GM19351 (cell line): ENCODE results near the gene SF3B5.
"Not testable (repeated sequence)": the region's sequence is repeated elsewhere in the genome, so short reads cannot be mapped to it uniquely, and the experiment has no call there.

Experiments used
- ATAC-seq: cut with Tn5 transposase; IDR thresholded peaks from one replicate; pipeline ENCODE4 v1.9.1; 2021; ENCODE audit warnings: mild to moderate bottlenecking, moderate library complexity; ENCODE audit not compliant: unreplicated experiment

The SF3B5 gene

DNA sequence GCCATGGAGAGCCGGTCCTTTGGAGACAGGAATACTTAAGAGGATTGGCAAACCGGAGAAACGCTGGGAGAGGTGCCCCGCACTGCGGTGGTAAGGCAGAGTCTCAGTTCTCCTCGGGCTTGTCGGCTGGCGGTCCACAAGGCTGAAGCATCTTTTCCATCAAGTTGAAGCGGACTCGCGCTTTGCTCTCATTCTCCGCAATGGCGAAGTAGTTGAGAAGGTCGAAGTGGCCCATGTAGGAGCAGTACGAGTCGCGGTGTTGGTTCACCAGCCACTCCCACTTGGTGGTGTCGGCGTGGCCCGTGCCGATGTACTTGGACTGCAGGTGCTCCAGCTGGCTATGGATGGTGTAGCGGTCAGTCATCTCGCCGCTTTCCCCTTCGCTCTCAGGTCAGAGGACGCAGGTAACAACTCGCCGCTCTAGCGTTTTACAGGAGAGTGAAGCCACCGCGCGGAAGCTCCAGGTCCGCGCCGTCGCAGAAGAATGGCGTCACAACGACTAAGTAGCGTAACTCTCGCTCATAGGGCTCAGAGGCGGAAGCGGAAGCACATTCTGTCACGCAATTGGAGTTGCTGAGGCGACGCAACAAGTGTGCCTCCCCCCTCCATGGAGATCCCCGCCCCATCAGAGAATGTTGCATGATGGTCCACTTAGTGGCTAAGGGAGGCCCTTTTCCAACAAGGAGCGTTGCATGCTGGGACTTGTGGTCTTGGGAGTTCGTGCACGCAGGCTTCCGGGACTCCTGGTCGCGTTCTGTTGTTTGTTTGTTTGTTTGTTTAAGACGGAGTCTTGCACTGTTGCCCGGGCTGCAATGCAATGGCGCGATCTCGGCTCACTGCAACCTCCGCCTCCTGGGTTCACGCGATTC lies at the start of gene SF3B5:
SF3B5 (minus strand) TSS at position 440 of the 869 bp plus-strand sequence; CDS start at position 364, 76 bp downstream.
- peak; percentile 92 for ATAC-seq

DNA sequence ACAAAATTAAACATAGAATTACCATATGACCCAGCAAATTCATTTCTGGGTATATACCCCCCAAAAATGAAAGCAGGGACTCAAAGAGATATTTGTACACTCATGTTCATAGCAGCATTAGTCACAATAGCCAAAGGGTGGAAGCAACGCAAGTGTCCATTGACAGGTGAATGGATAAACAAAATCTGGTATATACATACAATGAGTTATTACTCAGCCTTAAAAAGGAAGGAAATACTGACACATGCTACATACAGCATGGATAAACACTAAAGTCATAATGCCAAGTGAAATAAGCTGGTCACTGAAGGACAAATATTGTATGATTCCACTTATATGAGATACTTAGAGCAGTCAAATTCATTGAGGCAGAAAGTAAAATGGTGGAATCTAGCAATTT lies 49.6 kb upstream of the SF3B5 start:
- no peak for ATAC-seq

- no peak for ATAC-seq
These were observed 48.5 kb upstream of the SF3B5 start for GRCh38 chr6:144143878-144144277.

- ATAC-seq = no peak
These were observed 47.7 kb upstream of the SF3B5 start for GRCh38 chr6:144143106-144143505.

- no peak for ATAC-seq
These were observed 46.1 kb upstream of the SF3B5 start for GRCh38 chr6:144141470-144141869.

- ATAC-seq = peak; percentile 93
These were observed 45.5 kb upstream of the SF3B5 start for GRCh38 chr6:144140867-144141266.

DNA sequence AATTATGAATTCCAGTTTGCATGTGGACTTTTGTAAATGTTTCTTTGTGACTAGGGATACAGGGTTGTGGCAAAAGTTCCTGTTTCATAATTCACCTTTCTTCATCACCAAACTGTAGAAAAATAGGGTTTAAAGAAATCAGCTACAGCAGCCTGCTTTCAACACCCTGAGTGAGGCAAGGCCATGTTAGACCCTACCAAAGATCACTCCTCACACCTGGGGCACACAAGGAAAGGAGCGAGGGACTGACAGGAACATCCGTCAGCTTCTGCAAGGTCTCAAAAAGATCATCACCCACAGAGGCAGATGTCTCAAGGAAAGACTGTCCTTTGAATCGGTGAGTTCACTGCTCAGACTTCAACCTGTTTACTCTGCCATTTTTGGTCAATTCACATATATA lies 44.4 kb upstream of the SF3B5 start:
- no peak for ATAC-seq

GRCh38 chr6:144138542-144138941 lies 43.2 kb upstream of the SF3B5 start:
- ATAC-seq = no peak

DNA sequence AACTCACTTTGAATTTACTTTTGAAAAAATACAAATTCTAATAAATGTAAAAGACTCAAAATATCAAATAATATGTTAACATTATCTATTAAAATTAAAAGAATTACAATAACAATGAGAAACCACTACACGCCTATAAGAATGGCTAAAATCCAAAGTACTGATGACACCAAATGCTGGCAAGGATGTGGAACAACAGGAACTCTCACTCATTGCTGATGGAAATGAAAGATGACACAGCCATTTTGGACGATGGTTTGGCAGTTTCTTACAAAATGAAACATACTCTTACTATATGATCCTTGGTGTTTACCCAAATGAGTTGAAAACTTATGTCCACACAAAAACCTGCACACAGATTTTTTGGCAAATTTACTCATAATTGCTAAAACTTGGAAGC lies 39.4 kb upstream of the SF3B5 start:
- ATAC-seq = no peak

GRCh38 chr6:144134176-144134575 lies 38.8 kb upstream of the SF3B5 start:
- no peak for ATAC-seq

- no peak for ATAC-seq
These were observed 38.0 kb upstream of the SF3B5 start for GRCh38 chr6:144133225-144133821.

DNA sequence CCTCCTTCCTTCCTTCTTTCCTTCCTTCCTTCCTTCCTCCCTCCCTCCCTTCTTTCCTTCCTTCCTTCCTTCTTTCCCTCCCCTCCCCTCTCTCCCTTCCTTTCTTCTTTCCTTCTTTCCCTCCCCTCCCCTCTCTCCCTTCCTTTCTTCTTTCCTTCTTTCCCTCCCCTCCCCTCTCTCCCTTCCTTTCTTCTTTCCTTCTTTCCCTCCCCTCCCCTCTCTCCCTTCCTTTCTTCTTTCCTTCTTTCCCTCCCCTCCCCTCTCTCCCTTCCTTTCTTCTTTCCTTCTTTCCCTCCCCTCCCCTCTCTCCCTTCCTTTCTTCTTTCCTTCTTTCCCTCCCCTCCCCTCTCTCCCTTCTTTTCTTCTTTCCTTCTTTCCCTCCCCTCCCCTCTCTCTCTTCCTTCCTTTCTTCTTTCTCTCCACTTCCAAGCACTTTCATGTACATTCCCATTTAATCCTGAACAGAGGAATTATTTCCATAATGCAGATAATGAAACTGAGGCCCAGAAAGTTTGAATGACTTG lies 36.9 kb upstream of the SF3B5 start:
- ATAC-seq = not testable (repeated sequence)

DNA sequence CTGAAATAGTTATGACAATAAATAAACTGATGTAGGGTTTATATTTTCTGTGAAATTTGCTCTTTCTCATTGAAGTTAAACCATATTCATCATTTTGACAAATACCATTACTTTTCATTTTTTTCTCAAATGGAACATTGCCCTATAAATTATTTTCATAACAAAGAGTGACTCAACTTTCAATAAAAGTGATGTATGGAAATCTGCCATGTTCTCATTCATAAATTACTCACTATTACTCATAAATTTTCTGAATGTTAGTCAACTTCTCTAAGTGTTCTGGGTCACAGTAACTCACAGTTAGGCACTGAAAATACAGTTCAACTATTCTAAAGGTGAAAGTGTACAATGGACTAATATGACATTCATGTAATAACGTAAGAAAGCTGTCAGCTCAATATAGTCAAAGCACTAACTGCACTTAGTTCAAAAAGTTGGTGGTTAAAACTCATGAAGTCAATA lies 35.9 kb upstream of the SF3B5 start:
- ATAC-seq = peak; percentile 60

GRCh38 chr6:144129469-144129868 lies 34.1 kb upstream of the SF3B5 start:
- no peak for ATAC-seq

DNA sequence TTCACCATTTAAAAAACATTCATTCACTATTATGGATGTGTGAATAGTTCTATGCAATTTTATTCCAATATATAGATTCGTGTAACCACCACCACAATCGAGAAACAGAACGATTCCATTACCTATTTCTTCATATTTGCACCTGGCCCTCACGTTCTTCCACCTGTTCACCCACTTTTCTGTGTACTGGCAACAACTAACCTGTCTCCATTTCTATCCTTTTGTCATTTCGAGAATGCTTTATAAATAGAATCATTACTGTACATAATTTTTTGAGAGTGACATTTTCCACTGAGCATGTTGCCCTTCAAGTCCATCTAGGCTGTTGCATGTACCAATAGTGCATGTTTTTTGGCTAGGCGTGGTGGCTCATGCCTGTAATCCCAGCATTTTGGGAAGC lies 31.7 kb upstream of the SF3B5 start:
- ATAC-seq = no peak

DNA sequence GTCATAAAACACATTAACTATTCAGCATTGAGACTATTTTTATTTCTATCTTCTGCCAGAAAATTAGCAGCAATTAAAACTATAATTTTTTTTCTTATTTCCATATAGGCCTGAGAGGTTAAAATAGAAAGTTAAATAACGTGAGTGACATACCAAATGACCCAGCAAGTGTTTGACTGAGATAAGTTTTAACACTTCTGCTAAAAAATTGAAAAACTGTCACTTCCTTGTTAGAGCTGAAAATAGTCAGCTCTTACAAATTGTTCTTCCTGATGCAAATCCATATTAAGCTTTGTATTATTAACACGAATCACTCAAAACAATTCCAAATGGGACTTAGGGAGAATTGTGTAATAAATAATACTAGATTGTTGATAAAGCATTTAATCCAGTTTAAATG lies 28.5 kb upstream of the SF3B5 start:
- ATAC-seq = no peak

GRCh38 chr6:144123421-144123820 lies 28.0 kb upstream of the SF3B5 start:
- ATAC-seq = no peak

GRCh38 chr6:144122861-144123260 lies 27.5 kb upstream of the SF3B5 start:
- no peak for ATAC-seq

- no peak for ATAC-seq
These were observed 24.0 kb upstream of the SF3B5 start for GRCh38 chr6:144119376-144119775.

DNA sequence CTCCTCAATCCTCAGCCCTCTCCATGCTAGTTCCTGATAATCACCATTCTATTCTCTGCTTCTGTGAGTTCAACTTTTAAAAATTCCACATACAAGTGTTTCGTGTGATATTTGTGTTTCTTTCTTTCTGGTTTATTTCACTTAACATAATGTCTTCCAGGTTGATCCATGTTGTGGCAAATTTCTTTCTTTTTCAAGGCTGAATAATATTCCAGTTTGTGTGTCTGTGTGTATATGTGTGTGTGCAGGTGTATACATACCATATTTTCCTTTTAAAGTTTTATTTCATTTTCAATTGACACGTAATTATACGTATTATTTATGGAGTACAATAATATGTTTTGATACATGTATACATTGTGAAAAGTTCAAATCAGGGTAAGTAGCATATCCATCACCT lies 19.8 kb upstream of the SF3B5 start:
- no peak for ATAC-seq

DNA sequence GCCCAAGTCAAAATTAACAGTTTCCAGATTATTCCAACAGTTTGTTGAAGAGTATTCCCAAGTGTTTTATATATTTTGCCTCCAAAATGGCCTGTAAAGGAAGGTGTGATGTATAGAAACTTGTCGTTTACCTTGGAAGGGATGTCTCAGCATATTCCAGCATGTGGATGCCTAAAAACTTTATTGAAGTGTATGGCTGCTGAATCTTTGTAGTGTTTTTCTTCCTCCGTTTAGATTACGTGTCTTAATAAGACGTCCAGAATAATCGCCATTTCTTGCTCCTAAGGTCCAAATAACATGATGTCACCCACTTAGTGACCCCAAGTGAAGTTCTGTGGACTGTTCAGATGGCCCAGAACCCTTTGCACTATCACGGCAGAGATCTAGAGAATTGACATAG lies 18.0 kb upstream of the SF3B5 start:
- ATAC-seq = no peak

GRCh38 chr6:144110210-144110609 lies 14.8 kb upstream of the SF3B5 start:
- ATAC-seq = no peak
